T-helper 1 cell (primary cell): ENCODE measurements around the gene DDX20.

Experiments
- DNase-seq, 5 donors: peaks; one replicate each; pipeline ENCODE4 v3.0.0-alpha.2; 2012 to 2020

The DDX20 gene

GRCh38 chr1:111747947-111748346, 7.8 kb upstream of the DDX20 start:
- no peak for DNase-seq

GRCh38 chr1:111749628-111750027, 6.1 kb upstream of the DDX20 start:
- DNase-seq: no peak

DNA sequence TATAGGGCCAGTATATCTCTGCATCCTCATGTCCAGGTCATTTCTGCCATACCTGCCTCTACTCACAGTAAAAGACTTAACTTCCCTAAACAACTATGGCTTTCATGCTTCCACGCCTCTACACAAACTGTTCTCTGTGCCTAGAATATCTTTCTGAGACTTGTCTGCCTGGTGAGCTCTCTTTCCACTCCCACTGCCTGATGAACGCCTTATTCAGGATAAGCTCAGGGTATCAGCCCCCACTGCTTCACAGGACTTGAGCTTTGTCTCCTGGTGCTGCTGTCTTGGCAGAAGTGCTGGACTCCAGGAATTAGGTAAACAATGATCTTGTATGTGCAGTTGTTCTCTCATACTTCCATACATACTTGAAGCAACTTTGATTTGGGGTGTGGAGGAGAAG, 4.8 kb upstream of the DDX20 start:
- no peak for DNase-seq

DNA sequence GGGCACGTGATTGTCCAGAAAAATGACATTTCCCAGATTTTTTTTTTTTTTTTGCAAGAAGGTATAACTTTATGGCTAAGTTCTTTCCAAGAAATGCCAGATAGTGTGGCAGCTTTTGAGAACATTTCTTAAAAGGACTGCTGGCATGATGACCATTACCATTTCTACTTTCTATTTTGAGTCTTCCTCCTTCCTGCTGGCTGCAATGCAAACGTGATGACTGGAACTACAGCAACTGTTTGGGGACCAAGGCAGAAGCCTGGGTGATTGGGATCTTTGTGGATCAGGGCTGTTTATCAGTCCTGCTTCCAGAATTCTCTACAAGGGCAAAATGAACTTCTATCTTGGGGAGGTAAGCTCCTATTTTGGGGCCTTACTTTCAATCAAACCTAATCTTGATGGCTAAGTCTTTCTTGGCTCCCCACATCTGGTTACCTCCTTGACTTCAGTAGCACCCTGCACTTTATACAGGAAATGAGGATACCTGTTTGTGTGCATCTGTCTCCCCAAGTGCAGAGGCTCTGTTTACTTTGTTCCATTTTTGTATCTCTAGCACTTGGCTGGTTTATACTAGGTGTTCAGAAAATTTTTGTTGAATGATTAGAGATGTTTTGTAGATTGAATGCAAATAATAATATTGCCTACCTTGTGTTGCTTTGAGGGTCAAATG, 3.7 kb upstream of the DDX20 start:
- DNase-seq: no peak

- peak in 2 of 5 donors; percentile 10 to 69 for DNase-seq
Measured at GRCh38 chr1:111754984-111755330, 744 bp upstream of the DDX20 start.

- no peak for DNase-seq
Measured at GRCh38 chr1:111756124-111756513, 418 bp downstream of the DDX20 start.

DNA sequence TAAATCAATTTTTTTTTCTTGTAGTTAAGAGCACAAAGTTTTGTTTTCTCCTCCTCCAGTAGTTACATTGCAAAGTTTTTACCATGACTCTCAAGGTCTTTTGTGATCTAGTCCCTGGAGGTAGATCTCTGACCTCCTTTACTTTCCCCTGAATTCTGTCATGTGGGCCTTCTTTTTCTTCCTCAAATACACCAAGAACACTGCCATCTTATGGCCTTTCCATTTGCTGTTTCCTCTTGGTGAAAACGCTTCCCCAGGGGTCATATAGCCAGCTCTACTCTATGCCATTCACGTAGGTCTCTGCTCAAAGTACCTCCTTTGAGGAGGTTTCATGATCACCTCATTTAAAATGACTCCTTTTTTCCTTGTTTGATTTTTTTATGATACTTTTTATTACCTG, 2.7 kb downstream of the DDX20 start:
- no peak for DNase-seq

DNA sequence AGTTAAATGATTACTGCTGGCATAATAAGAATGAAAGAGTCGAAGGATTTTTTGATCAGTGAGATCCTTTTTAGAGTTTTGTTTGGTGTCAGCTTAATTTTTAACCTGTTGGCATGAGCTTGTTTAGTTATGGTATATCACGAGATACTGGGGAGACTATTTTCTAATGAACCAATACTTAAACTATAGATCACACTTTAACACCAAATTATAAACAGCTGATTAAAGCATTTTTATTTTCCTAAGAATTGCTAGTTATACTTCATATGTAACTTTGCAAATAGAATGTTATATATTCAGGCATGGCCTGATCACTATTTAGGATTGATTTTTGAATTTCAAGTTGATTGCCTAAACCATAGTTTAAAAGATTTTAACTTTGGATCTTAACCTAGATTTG, 6.0 kb downstream of the DDX20 start:
- no peak for DNase-seq

DNA sequence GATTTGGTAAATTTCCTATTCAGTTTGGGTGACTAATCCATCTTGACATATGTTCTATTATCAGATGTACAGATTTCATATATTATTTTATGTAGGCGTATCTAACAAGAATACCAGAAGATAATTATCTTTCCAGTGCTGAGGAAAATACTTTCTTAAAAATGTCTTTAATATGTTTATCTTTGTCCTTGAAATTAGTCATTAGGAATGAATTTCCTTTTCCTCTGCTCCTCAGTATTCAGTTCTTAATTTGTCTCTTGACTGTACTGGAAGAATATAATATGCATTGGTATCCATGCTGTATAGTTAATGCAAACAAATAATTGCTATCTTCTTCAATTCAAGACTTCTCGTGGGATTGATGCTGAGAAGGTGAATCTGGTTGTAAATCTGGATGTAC, 6.6 kb downstream of the DDX20 start:
- DNase-seq: no peak

DNA sequence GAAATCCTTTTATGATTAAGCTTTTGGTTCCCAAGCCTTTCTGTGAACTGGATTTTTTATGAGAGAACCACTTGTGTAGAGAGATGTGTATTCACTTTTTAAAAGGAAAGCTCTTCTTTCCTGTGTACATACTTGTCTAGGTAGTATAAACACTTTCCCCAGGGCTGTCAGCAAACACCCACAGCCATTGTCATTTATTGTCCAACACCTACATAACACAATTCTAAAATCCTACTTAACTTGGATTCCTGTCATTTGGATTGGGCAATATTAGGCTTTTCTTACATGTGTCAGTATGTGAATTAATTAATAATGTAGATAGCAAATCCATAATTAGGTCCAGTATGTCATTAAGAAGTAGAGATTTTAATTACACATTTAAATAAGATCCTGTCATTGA, 12.3 kb downstream of the DDX20 start:
- no peak for DNase-seq

- no peak for DNase-seq
Measured at GRCh38 chr1:111768625-111769024, 12.9 kb downstream of the DDX20 start.

DNA sequence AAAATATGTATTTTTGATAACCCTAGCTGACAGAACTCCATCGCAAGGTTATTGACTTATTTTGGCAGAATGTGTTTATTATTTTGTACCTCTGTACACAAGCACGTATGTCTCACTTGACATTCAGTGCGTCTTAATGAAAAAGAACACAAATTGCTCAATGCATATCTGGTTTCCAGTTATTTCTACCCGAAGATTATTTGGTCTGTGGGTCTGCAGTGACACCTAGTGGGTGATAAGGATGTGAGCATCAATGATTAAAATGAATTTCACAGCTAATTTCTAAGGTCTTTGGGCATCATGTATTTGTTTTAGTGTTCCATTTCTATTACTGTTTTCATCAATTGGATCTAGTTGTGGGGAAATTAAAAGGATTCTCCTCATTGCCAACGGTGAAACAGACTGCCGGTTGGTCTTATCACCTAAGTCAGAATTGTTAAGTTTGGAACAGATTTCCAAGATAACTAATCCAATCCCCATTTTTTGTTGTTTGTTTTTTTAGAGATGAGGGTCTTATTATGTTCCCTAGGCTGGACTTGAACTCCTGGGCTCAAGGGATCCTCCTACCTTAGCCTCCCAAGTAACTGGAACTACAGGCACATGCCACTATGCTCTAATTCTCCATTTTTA, 13.9 kb downstream of the DDX20 start:
- DNase-seq: peak in 4 of 5 donors; percentile 31 to 64 (median 48)

GRCh38 chr1:111770916-111771315, 15.2 kb downstream of the DDX20 start:
- DNase-seq: no peak

DNA sequence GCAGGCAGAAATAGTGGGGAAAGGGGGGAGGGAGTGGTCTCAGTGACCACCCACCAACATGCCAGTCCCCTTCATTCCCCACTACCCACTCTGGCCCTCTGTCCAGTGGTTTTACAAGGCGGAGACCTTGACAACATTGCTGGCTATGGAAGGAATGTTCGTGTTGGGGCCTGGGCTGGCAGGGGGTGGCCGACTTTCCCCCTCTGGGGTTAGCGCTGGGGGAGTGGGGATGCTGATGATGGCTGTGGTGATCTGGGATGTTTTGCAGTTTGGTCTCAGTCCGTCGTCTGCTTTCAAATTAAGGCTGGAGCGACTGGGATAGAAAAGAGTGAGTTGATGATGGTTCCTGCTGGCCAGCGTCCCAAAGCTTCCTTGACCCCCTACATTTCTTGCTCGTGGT, 20.3 kb downstream of the DDX20 start:
- no peak for DNase-seq

GRCh38 chr1:111776391-111776790, 20.7 kb downstream of the DDX20 start:
- DNase-seq: no peak

- DNase-seq: no peak
Measured at GRCh38 chr1:111776861-111777260, 21.2 kb downstream of the DDX20 start.

DNA sequence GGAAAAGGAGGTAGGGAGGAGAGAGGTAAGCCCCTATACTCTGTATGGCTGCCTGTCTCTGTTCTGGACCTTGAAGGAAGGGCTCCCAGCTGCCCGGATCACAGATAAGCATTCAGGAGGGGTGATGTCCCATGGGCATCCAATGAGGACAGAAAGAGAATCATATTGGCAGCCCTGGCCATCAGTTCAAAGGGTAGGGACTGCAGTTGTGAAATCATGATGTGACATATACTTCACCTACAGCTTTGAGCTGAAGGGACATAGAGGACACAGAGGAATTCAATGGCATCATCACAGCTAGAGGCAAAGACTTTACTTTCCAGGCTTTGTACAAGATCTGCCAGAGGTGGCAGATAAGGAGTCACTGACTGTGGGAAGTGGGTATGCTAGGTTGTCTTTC, 21.6 kb downstream of the DDX20 start:
- DNase-seq: no peak

DNA sequence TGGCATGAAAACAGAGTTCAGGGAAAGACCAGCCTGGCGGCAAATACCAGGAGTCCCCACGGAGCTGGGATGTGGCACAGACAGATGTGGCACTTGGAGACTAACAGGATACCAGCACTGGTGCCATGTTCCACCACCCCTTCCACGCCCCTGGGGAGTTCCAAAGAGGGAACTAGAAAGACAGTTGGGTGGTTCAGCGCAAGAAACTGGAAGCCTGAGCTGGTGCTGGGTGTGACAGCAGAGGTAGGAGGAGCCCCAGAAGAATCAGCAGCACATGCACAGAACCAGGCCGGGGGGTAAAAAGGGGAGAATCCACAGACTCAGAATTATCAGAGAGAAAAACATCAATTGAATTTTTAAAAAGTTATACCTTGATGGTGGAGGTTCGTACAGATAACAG, 22.4 kb downstream of the DDX20 start:
- no peak for DNase-seq

- DNase-seq: no peak
Measured at GRCh38 chr1:111778541-111779051, 22.9 kb downstream of the DDX20 start.

DNA sequence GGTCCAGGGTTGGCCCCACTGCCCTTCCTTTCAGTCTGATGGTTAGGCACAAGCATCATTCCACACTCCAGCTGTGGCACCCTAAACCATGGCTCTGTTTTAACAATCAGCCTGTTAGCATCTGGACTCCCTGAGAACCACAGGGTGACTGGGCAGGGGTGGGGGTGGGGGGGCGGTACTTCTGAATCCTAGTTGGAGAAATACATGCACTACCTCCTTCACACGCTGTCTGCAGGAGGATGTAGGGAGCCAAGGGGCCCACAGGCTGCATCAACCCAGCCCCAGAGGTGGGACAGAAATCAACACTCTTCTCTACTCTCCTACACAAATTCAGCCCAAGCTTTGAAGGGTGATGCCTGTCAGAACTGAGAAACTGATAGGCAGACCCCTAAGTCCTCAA, 23.8 kb downstream of the DDX20 start:
- DNase-seq: no peak

- DNase-seq: no peak
Measured at GRCh38 chr1:111784273-111784901, 28.7 kb downstream of the DDX20 start.

- DNase-seq: no peak
Measured at GRCh38 chr1:111786669-111787207, 31.0 kb downstream of the DDX20 start.

DNA sequence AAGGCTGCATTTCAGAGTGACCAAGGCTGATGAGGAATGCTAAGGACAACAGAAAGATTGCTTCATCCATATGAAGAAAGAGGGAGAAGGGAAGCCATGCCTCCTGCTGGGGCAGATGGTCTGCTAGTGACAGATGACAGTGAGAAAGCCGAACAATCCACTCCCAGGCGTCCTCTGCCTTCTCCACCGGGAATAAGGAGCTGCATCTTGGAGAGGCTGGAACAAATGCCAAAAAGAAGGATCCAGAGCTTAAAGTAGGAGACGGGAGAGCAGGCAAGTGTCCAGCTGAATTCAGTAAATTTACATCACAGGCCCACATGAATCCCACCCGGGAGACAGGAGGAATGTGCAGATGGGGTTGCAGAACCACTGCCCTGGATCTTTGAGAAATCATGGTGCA, 33.4 kb downstream of the DDX20 start:
- DNase-seq: no peak
